Measurements from ENCODE around the gene F2RL2.
A peak's percentile ranks its signal among the peaks of the same experiment; 100 is the strongest.

The F2RL2 gene

DNA sequence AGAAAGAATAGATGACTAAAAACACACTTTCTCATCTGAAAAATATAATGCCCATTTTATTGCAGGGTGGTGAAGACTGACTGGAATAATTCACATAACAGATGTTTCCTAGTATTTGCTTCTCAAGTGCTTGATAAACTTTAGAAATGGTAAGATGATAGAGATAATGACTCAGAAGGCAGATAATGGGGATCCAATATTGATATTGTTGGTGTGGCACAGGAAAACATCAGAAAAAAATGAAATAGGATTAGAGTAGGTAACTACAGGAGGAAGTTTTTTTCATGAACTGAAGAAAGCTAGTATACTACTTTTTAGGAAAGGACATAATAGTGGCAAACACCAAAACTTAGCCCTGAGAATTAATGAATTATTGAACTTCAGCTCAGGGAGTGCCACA is 20.2 kb upstream of the F2RL2 start:
- Histone ChIP-seq H3K9me2 (replicated peaks; ENCODE audit: insufficient read depth, low read length) (no peaks in the 10 kb centered on the region), H3K27ac (ENCODE audit: low read length) (no peak overlapping the region), H3K9ac (ENCODE audit: low read length) (no peak overlapping the region), H3K4me3 (ENCODE audit: low read length) (no peak overlapping the region), H3K4me2 (ENCODE audit: low read depth, low read length) (no peak overlapping the region), H2AFZ (ENCODE audit: low read length) (no peak overlapping the region), H3K27me3 (replicated peaks; ENCODE audit: insufficient read depth, low read length) (no peaks in the 10 kb centered on the region), H3F3A (ENCODE audit: insufficient read depth, low read length) (peaks cover 7% of the 10 kb centered on the region; the same call in 1 of the 2 replicates), H3K79me2 (ENCODE audit: low read length) (no peaks in the 10 kb centered on the region), H3K9me3 (replicated peaks; ENCODE audit: insufficient read depth, low read length) (no peaks in the 10 kb centered on the region), H3K4me1 (ENCODE audit: low read length) (peaks cover 12% of the 10 kb centered on the region), H4K20me1 (ENCODE audit: insufficient read depth, low read length) (0 out of 2 replicates have a peak, but pooled peaks cover 3% of the 10 kb centered on the region), H3K36me3 (replicated peaks; ENCODE audit: insufficient read depth, low read length) (peaks cover 7% of the 10 kb centered on the region)
- no peak for TF ChIP-seq EZH2phosphoT487 (IDR thresholded peaks at IDR 0.05; ENCODE audit: low read length)
- TF ChIP-seq, protein P1, sequence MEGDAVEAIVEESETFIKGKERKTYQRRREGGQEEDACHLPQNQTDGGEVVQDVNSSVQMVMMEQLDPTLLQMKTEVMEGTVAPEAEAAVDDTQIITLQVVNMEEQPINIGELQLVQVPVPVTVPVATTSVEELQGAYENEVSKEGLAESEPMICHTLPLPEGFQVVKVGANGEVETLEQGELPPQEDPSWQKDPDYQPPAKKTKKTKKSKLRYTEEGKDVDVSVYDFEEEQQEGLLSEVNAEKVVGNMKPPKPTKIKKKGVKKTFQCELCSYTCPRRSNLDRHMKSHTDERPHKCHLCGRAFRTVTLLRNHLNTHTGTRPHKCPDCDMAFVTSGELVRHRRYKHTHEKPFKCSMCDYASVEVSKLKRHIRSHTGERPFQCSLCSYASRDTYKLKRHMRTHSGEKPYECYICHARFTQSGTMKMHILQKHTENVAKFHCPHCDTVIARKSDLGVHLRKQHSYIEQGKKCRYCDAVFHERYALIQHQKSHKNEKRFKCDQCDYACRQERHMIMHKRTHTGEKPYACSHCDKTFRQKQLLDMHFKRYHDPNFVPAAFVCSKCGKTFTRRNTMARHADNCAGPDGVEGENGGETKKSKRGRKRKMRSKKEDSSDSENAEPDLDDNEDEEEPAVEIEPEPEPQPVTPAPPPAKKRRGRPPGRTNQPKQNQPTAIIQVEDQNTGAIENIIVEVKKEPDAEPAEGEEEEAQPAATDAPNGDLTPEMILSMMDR (IDR thresholded peaks at IDR 0.05; ENCODE audit: low read length) = no peak
- no peak for TF ChIP-seq EZH2 (optimal IDR thresholded peaks at IDR 0.05; ENCODE audit: low read depth, low read length)
- DNase-seq = no peak

DNA sequence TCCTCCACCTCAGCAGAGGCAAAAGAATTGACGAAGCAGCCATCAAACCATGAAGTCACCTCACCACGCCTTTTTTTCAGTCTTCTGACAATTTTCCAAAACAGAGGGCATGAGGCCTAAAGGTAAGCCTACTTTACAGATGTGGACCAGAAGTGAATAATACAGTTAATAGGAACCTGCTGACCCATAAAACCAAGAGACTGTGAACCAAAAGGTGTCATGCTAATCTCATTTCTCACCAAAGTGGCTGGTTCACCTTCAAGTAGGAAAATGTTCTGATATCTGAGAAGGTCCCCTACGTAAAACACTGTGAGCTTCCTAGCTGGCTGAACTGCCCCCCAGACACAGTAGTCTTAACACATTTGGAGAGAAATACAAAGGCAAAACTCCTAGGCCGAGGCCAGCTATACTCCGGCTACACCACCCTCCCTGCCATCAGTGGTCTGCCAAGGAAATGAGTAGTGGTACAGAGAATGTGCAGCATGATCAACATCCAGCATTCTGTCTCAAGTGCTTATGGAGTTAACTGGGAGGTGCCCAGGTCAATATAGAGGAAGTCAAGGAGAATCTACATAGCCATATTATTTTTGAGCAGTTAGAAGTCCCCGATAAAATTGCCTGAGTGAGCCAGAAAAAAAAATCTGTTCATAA is 19.3 kb upstream of the F2RL2 start:
- Histone ChIP-seq H3K36me3 (replicated peaks; ENCODE audit: insufficient read depth, low read length) (peaks cover 3% of the 10 kb centered on the region), H3K9me3 (replicated peaks; ENCODE audit: insufficient read depth, low read length) (no peaks in the 10 kb centered on the region), H3F3A (ENCODE audit: insufficient read depth, low read length) (peaks cover 13% of the 10 kb centered on the region; the same call in 1 of the 2 replicates), H3K4me3 (ENCODE audit: low read length) (no peak overlapping the region), H4K20me1 (ENCODE audit: insufficient read depth, low read length) (0 out of 2 replicates have a peak, but pooled peaks cover 3% of the 10 kb centered on the region), H3K9me2 (replicated peaks; ENCODE audit: insufficient read depth, low read length) (no peaks in the 10 kb centered on the region), H3K4me1 (ENCODE audit: low read length) (peaks cover 13% of the 10 kb centered on the region), H3K9ac (ENCODE audit: low read length) (no peak overlapping the region), H3K4me2 (ENCODE audit: low read depth, low read length) (no peak overlapping the region), H2AFZ (ENCODE audit: low read length) (no peak overlapping the region), H3K27me3 (replicated peaks; ENCODE audit: insufficient read depth, low read length) (no peaks in the 10 kb centered on the region), H3K79me2 (ENCODE audit: low read length) (no peaks in the 10 kb centered on the region), H3K27ac (ENCODE audit: low read length) (no peak overlapping the region)
- no peak for DNase-seq
- TF ChIP-seq, protein P1 (IDR thresholded peaks at IDR 0.05; ENCODE audit: low read length) = no peak
- TF ChIP-seq EZH2 (optimal IDR thresholded peaks at IDR 0.05; ENCODE audit: low read depth, low read length) (no peak), EZH2phosphoT487 (IDR thresholded peaks at IDR 0.05; ENCODE audit: low read length) (no peak)

DNA sequence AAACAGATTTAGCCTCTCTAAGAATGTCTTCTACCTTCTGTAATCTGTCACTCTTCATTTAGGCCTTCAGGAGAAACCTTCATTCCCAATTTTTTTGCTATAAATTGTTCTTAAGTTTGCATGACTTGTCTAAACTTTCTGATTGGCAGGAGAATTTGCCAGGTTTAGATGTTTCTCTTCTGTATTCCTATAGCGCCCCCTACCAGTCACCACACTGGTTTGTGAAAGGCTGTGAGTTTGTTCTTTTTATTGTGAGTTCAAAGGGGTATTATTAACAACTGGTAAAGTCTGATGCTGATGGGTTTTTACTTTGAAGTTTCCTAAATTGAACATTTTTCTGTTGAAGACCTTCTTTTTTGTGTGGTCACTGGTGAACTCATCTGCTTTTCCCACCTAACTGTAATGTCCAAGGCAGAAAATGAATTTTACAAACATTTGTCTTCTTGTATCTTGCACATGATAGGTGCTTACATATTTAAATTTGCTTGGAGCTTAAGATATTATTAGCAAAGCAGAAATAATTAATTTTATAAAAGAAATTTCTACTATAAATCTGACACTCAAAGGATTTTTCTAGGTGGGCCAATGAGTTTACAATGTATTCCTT is 18.4 kb upstream of the F2RL2 start:
- H3K9me3 ChIP-seq (replicated peaks; ENCODE audit: insufficient read depth, low read length) = no peaks in the 10 kb centered on the region
- no peak overlapping the region for H2AFZ ChIP-seq (ENCODE audit: low read length)
- H4K20me1 ChIP-seq (ENCODE audit: insufficient read depth, low read length) = 0 out of 2 replicates have a peak, but pooled peaks cover 3% of the 10 kb centered on the region
- H3K27ac ChIP-seq (ENCODE audit: low read length) = no peak overlapping the region
- no peaks in the 10 kb centered on the region for H3K79me2 ChIP-seq (ENCODE audit: low read length)
- H3K27me3 ChIP-seq (replicated peaks; ENCODE audit: insufficient read depth, low read length) = no peaks in the 10 kb centered on the region
- peak; percentile 67 for DNase-seq
- no peak overlapping the region for H3K9ac ChIP-seq (ENCODE audit: low read length)
- peaks cover 13% of the 10 kb centered on the region; the same call in 1 of the 2 replicates for H3F3A ChIP-seq (ENCODE audit: insufficient read depth, low read length)
- peaks cover 19% of the 10 kb centered on the region for H3K4me1 ChIP-seq (ENCODE audit: low read length)
- TF ChIP-seq EZH2 (optimal IDR thresholded peaks at IDR 0.05; ENCODE audit: low read depth, low read length) (no peak), EZH2phosphoT487 (IDR thresholded peaks at IDR 0.05; ENCODE audit: low read length) (no peak)
- TF ChIP-seq, protein P1 (IDR thresholded peaks at IDR 0.05; ENCODE audit: low read length) = peak; percentile 89
- H3K36me3 ChIP-seq (replicated peaks; ENCODE audit: insufficient read depth, low read length) = peaks cover 3% of the 10 kb centered on the region
- no peaks in the 10 kb centered on the region for H3K9me2 ChIP-seq (replicated peaks; ENCODE audit: insufficient read depth, low read length)
- H3K4me3 ChIP-seq (ENCODE audit: low read length) = no peak overlapping the region
- no peak overlapping the region for H3K4me2 ChIP-seq (ENCODE audit: low read depth, low read length)

Measured in MM.1S (cell line).